ENCODE results near the gene ARHGAP15.

Gene ARHGAP15

DNA sequence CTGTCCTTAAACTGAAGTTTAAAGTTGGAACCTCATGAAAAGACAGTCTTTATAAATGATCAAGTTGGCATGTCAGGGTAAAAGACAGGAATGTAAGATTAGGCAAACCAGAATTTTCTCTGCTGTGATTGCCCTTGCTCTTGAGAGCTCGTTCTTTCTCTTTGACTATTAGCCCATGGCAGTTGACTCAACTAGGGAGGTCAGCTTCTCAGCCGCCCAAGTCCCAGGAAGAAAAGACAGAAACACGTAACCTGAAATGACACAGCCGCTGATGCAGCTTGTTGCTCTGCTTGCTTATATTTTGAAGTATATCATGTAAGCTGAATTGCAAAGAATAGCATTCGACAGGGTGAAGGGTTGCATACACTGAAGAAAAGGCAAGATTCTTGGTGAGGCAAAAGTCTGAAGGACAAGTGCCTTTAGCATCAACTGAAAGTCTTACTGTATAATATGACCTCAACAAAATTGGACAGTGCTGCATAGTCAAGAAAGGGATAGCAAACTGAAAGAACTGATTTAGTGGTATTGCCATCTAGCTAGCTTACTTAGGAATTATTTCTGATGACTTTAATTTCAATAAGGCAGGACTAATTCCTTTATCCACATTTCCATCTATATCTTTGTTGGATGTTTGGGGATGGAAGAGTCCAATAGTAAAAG, 54.7 kb downstream of the ARHGAP15 start:
- no peaks in the 10 kb centered on the region for H3K4me1 ChIP-seq (ENCODE audit: control insufficient read depth in 2 of 2, insufficient read depth in 1 of 2, low read depth in 1 of 2, low read length in 2 of 2)
- WGBS, 2 donors (ENCODE audit: extremely low coverage in 2 of 2, insufficient read length in 2 of 2, insufficient replicate concordance in 1 of 2): no CpG with 5 or more reads among the region's 5 CpGs
- H3K9ac ChIP-seq (ENCODE audit: low read depth, low read length, poor library complexity): no peak overlapping the region

DNA sequence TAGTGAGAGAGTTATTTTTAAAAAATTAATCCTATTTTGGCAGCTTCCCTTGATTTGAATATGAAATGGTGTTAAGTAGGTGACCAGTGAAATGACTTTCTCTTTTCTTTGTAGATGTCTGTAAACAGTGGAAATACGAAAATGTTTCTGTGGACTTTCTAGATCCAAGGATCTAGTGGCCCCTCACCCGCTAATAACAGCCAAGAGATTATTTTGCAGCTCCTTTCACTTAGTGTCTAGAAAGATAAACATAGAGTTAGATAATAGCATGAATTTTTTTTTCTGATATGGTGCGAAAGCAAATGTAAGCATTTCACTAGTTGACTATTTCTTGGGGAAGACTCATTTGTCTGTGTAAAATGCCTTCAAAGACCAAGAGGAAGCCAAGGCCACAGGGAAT, 57.7 kb downstream of the ARHGAP15 start:
- no CpG with 5 or more reads among the region's 3 CpGs for WGBS, 2 donors (ENCODE audit: extremely low coverage in 2 of 2, insufficient read length in 2 of 2, insufficient replicate concordance in 1 of 2)
- peak overlapping the region; percentile 27 for H2AFZ ChIP-seq (ENCODE audit: low read length)
- H3K4ac ChIP-seq (ENCODE audit: low read length): no peak overlapping the region
- H2BK120ac ChIP-seq (ENCODE audit: low read depth, low read length): no peak overlapping the region
- H3K18ac ChIP-seq (ENCODE audit: low read length): no peak overlapping the region
- no peak overlapping the region for H3K14ac ChIP-seq (ENCODE audit: low read length)
- no peak overlapping the region for H3K23ac ChIP-seq (ENCODE audit: low read depth, low read length, poor library complexity)
- H3K4me2 ChIP-seq (ENCODE audit: insufficient read depth, low read length, poor library complexity, severe bottlenecking): no peak overlapping the region
- no peak overlapping the region for H4K91ac ChIP-seq (ENCODE audit: low read depth, low read length, poor library complexity)
- no peaks in the 10 kb centered on the region for H3K79me1 ChIP-seq (ENCODE audit: low read depth, low read length)
- H3K4me1 ChIP-seq (ENCODE audit: control insufficient read depth in 2 of 2, insufficient read depth in 1 of 2, low read depth in 1 of 2, low read length in 2 of 2): no peaks in the 10 kb centered on the region
- no peak overlapping the region for H3K9ac ChIP-seq (ENCODE audit: low read depth, low read length, poor library complexity)
- no peak overlapping the region for H3K4me3 ChIP-seq (ENCODE audit: low read length in 2 of 2)
- no peak overlapping the region for H2AK5ac ChIP-seq (ENCODE audit: low read depth, low read length)
- no peak overlapping the region for H2BK5ac ChIP-seq (ENCODE audit: low read length)
- H3K27ac ChIP-seq (replicated peaks; ENCODE audit: low read length): no peak overlapping the region
- no peak for DNase-seq (ENCODE audit: low spot score)
- no peaks in the 10 kb centered on the region for H3K36me3 ChIP-seq (replicated peaks in 1 of 2; ENCODE audit: control insufficient read depth in 2 of 2, insufficient read depth in 2 of 2, low read length in 2 of 2)
- no peak overlapping the region for H2BK12ac ChIP-seq (ENCODE audit: low read length)
- no peak overlapping the region for H4K8ac ChIP-seq (ENCODE audit: low read depth, low read length)
- H2BK15ac ChIP-seq (ENCODE audit: low read length): no peak overlapping the region
- H3K9me3 ChIP-seq (replicated peaks in 1 of 2; ENCODE audit: control insufficient read depth in 2 of 2, insufficient read depth in 1 of 2, low read depth in 1 of 2, low read length in 2 of 2): no peaks in the 10 kb centered on the region
- H3K27me3 ChIP-seq (ENCODE audit: control insufficient read depth in 3 of 3, insufficient read depth in 3 of 3, low read depth in 1 of 3, low read length in 3 of 3): no peaks in the 10 kb centered on the region

More for the DNA sequence above, 54.7 kb downstream of the ARHGAP15 start:
- Histone ChIP-seq H2BK12ac (ENCODE audit: low read length) (no peak overlapping the region), H3K14ac (ENCODE audit: low read length) (no peak overlapping the region), H3K27ac (replicated peaks; ENCODE audit: low read length) (no peak overlapping the region), H2BK120ac (ENCODE audit: low read depth, low read length) (no peak overlapping the region), H4K91ac (ENCODE audit: low read depth, low read length, poor library complexity) (no peak overlapping the region), H3K18ac (ENCODE audit: low read length) (no peak overlapping the region), H3K4me3 (ENCODE audit: low read length in 2 of 2) (no peak overlapping the region), H3K27me3 (ENCODE audit: control insufficient read depth in 3 of 3, insufficient read depth in 3 of 3, low read depth in 1 of 3, low read length in 3 of 3) (no peaks in the 10 kb centered on the region), H2AK5ac (ENCODE audit: low read depth, low read length) (no peak overlapping the region), H3K36me3 (replicated peaks in 1 of 2; ENCODE audit: control insufficient read depth in 2 of 2, insufficient read depth in 2 of 2, low read length in 2 of 2) (no peaks in the 10 kb centered on the region), H2BK15ac (ENCODE audit: low read length) (no peak overlapping the region), H3K79me1 (ENCODE audit: low read depth, low read length) (no peaks in the 10 kb centered on the region), H4K8ac (ENCODE audit: low read depth, low read length) (no peak overlapping the region), H3K4me2 (ENCODE audit: insufficient read depth, low read length, poor library complexity, severe bottlenecking) (no peak overlapping the region), H3K23ac (ENCODE audit: low read depth, low read length, poor library complexity) (no peak overlapping the region), H3K9me3 (replicated peaks in 1 of 2; ENCODE audit: control insufficient read depth in 2 of 2, insufficient read depth in 1 of 2, low read depth in 1 of 2, low read length in 2 of 2) (peaks cover 0 to 8% of the 10 kb centered on the region in 2 donors), H3K4ac (ENCODE audit: low read length) (no peak overlapping the region), H2BK5ac (ENCODE audit: low read length) (no peak overlapping the region), H2AFZ (ENCODE audit: low read length) (no peak overlapping the region)
- no peak for DNase-seq (ENCODE audit: low spot score)

DNA sequence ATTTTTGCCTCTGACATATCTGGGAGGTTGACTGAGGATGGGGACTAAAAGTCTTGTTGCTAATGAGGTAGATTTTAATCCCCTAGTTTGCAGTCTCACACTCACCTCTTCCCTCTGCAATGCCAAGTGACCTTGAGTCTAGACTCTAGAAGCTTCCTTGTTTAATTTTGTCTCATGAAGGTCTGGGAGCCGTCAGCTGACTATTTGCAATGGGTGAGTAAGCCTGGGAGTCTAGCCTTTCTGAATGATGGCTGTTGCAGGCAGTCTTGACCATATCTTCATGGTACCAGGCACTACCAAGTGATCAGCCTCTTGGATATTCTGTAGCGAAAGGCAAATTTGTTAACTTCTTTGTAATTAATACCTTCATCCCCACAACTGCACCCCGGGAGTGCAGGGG, 61.2 kb downstream of the ARHGAP15 start:
- Histone ChIP-seq H3K4me1 (ENCODE audit: control insufficient read depth in 2 of 2, insufficient read depth in 1 of 2, low read depth in 1 of 2, low read length in 2 of 2) (no peaks in the 10 kb centered on the region), H3K9ac (ENCODE audit: low read depth, low read length, poor library complexity) (no peak overlapping the region), H3K36me3 (replicated peaks in 1 of 2; ENCODE audit: control insufficient read depth in 2 of 2, insufficient read depth in 2 of 2, low read length in 2 of 2) (no peaks in the 10 kb centered on the region), H2AFZ (ENCODE audit: low read length) (no peak overlapping the region), H4K8ac (ENCODE audit: low read depth, low read length) (no peak overlapping the region), H2BK15ac (ENCODE audit: low read length) (no peak overlapping the region), H3K9me3 (replicated peaks in 1 of 2; ENCODE audit: control insufficient read depth in 2 of 2, insufficient read depth in 1 of 2, low read depth in 1 of 2, low read length in 2 of 2) (no peaks in the 10 kb centered on the region), H4K91ac (ENCODE audit: low read depth, low read length, poor library complexity) (no peak overlapping the region), H2BK5ac (ENCODE audit: low read length) (no peak overlapping the region), H3K18ac (ENCODE audit: low read length) (no peak overlapping the region), H3K27ac (replicated peaks; ENCODE audit: low read length) (no peak overlapping the region), H3K27me3 (ENCODE audit: control insufficient read depth in 3 of 3, insufficient read depth in 3 of 3, low read depth in 1 of 3, low read length in 3 of 3) (no peaks in the 10 kb centered on the region), H3K14ac (ENCODE audit: low read length) (no peak overlapping the region), H3K4me2 (ENCODE audit: insufficient read depth, low read length, poor library complexity, severe bottlenecking) (no peak overlapping the region), H3K79me1 (ENCODE audit: low read depth, low read length) (no peaks in the 10 kb centered on the region), H2BK120ac (ENCODE audit: low read depth, low read length) (no peak overlapping the region), H3K4ac (ENCODE audit: low read length) (no peak overlapping the region), H2AK5ac (ENCODE audit: low read depth, low read length) (no peak overlapping the region), H3K4me3 (ENCODE audit: low read length in 2 of 2) (no peak overlapping the region), H2BK12ac (ENCODE audit: low read length) (no peak overlapping the region), H3K23ac (ENCODE audit: low read depth, low read length, poor library complexity) (no peak overlapping the region)
- no peak for DNase-seq (ENCODE audit: low spot score)
- no CpG with 5 or more reads among the region's 3 CpGs for WGBS, 2 donors (ENCODE audit: extremely low coverage in 2 of 2, insufficient read length in 2 of 2, insufficient replicate concordance in 1 of 2)

DNA sequence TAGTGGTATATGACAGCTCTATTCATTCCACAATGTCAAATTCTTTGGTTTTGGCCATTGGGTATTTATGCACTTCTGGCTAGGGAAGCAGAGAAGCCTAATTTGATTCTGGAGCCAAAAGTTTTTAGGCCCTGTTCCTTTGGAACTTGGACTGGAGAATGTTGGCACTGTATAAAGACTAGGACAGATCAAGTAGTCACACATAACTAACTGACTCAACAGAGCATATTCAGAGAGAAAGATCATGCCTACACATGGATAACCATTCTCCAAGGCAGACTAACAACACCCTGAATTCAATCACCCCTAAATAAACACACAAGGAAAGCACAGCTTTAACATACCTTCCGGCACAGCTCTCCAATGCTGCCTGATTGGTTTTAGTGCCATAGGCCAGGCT, 62.9 kb downstream of the ARHGAP15 start:
- Histone ChIP-seq H3K4me1 (ENCODE audit: control insufficient read depth in 2 of 2, insufficient read depth in 1 of 2, low read depth in 1 of 2, low read length in 2 of 2) (no peaks in the 10 kb centered on the region), H2BK5ac (ENCODE audit: low read length) (no peak overlapping the region), H2BK12ac (ENCODE audit: low read length) (no peak overlapping the region), H2AFZ (ENCODE audit: low read length) (no peak overlapping the region), H4K91ac (ENCODE audit: low read depth, low read length, poor library complexity) (no peak overlapping the region), H3K18ac (ENCODE audit: low read length) (no peak overlapping the region), H2AK5ac (ENCODE audit: low read depth, low read length) (no peak overlapping the region), H3K27me3 (ENCODE audit: control insufficient read depth in 3 of 3, insufficient read depth in 3 of 3, low read depth in 1 of 3, low read length in 3 of 3) (no peaks in the 10 kb centered on the region), H3K9ac (ENCODE audit: low read depth, low read length, poor library complexity) (no peak overlapping the region), H3K9me3 (replicated peaks in 1 of 2; ENCODE audit: control insufficient read depth in 2 of 2, insufficient read depth in 1 of 2, low read depth in 1 of 2, low read length in 2 of 2) (no peaks in the 10 kb centered on the region), H3K4ac (ENCODE audit: low read length) (no peak overlapping the region), H2BK15ac (ENCODE audit: low read length) (no peak overlapping the region), H4K8ac (ENCODE audit: low read depth, low read length) (no peak overlapping the region), H3K4me3 (ENCODE audit: low read length in 2 of 2) (no peak overlapping the region), H3K27ac (replicated peaks; ENCODE audit: low read length) (no peak overlapping the region), H3K79me1 (ENCODE audit: low read depth, low read length) (no peaks in the 10 kb centered on the region), H3K23ac (ENCODE audit: low read depth, low read length, poor library complexity) (no peak overlapping the region), H3K14ac (ENCODE audit: low read length) (no peak overlapping the region), H3K36me3 (replicated peaks in 1 of 2; ENCODE audit: control insufficient read depth in 2 of 2, insufficient read depth in 2 of 2, low read length in 2 of 2) (no peaks in the 10 kb centered on the region), H3K4me2 (ENCODE audit: insufficient read depth, low read length, poor library complexity, severe bottlenecking) (no peak overlapping the region), H2BK120ac (ENCODE audit: low read depth, low read length) (no peak overlapping the region)
- no peak for DNase-seq (ENCODE audit: low spot score)
- WGBS, 2 donors (ENCODE audit: extremely low coverage in 2 of 2, insufficient read length in 2 of 2, insufficient replicate concordance in 1 of 2): no CpG with 5 or more reads among the region's 1 CpG
